Measurements from ENCODE around the gene L3MBTL4. TPM values are rescaled to one million over a fixed set of nuclear protein-coding genes. Genes with fewer than 3 reads are reported as not detected.

The L3MBTL4 gene
- total RNA-seq, 1 experiment from 2014 or later: not detected

DNA sequence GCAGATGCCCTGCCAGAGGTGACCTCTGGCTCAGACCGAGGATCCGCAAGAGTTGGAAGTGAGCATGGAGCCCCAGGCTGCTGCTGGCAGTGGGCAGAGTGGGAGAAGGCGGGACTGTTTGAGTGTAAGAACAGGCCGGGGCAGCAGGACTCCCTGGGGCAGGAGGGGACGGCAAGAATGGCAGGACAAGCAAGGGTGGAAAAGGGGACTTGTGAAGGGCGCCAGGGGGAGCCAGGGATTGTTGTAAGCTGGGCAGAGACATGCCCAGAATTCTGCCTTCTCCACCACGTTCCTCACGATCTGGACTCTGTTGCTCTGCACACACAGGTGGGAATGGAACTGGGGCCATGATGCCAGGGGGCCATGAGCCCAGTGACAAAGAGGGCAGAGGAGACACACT, 447.0 kb downstream of the L3MBTL4 start:
- TF ChIP-seq, protein P1, sequence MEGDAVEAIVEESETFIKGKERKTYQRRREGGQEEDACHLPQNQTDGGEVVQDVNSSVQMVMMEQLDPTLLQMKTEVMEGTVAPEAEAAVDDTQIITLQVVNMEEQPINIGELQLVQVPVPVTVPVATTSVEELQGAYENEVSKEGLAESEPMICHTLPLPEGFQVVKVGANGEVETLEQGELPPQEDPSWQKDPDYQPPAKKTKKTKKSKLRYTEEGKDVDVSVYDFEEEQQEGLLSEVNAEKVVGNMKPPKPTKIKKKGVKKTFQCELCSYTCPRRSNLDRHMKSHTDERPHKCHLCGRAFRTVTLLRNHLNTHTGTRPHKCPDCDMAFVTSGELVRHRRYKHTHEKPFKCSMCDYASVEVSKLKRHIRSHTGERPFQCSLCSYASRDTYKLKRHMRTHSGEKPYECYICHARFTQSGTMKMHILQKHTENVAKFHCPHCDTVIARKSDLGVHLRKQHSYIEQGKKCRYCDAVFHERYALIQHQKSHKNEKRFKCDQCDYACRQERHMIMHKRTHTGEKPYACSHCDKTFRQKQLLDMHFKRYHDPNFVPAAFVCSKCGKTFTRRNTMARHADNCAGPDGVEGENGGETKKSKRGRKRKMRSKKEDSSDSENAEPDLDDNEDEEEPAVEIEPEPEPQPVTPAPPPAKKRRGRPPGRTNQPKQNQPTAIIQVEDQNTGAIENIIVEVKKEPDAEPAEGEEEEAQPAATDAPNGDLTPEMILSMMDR (conservative IDR thresholded peaks at IDR 0.05): no peak
- no peak for TF ChIP-seq EZH2 (IDR thresholded peaks at IDR 0.05; ENCODE audit: low read depth)
- no peaks in the 10 kb centered on the region for H3K36me3 ChIP-seq (ENCODE audit: low read depth)
- H3K9me3 ChIP-seq (ENCODE audit: insufficient read depth, low read depth): no peaks in the 10 kb centered on the region
- POLR2A ChIA-PET (ENCODE audit: unreplicated experiment): no interaction called here
- peaks cover 66% of the 10 kb centered on the region for H3K27me3 ChIP-seq (ENCODE audit: insufficient read depth, low read depth)
- no peaks in the 10 kb centered on the region for H3K4me1 ChIP-seq (replicated peaks; ENCODE audit: insufficient read depth)
- no peak overlapping the region for H3K4me3 ChIP-seq
- BruUV-seq (replicated peaks): no TSS peak
- no peak overlapping the region for H3K4me2 ChIP-seq
- no peaks in the 10 kb centered on the region for H3K79me2 ChIP-seq (ENCODE audit: low read depth)
- no peaks in the 10 kb centered on the region for H3F3A ChIP-seq (ENCODE audit: insufficient read depth, low read depth)
- CTCF ChIA-PET: no interaction called here
- no peak for DNase-seq
- intact Hi-C loops (cut with micrococcal nuclease; ENCODE audit: unreplicated experiment): no loop called here
- no peaks in the 10 kb centered on the region for H3K9me2 ChIP-seq (ENCODE audit: insufficient read depth)
- no peak overlapping the region for H2AFZ ChIP-seq
- H3K27ac ChIP-seq: no peak overlapping the region
- no peaks in the 10 kb centered on the region for H4K20me1 ChIP-seq (ENCODE audit: insufficient read depth)

- Histone ChIP-seq H3K79me2 (ENCODE audit: low read depth) (no peaks in the 10 kb centered on the region), H3K9me3 (ENCODE audit: insufficient read depth, low read depth) (no peaks in the 10 kb centered on the region), H3F3A (ENCODE audit: insufficient read depth, low read depth) (no peaks in the 10 kb centered on the region), H3K4me2 (no peak overlapping the region), H3K4me3 (no peak overlapping the region), H4K20me1 (ENCODE audit: insufficient read depth) (no peaks in the 10 kb centered on the region), H3K36me3 (ENCODE audit: low read depth) (no peaks in the 10 kb centered on the region), H3K27me3 (ENCODE audit: insufficient read depth, low read depth) (peaks cover 70% of the 10 kb centered on the region), H3K9me2 (ENCODE audit: insufficient read depth) (no peaks in the 10 kb centered on the region), H3K4me1 (replicated peaks; ENCODE audit: insufficient read depth) (no peaks in the 10 kb centered on the region), H2AFZ (no peak overlapping the region), H3K27ac (no peak overlapping the region)
- CTCF ChIA-PET: no interaction called here
- no TSS peak for BruUV-seq (replicated peaks)
- no peak for DNase-seq
- POLR2A ChIA-PET (ENCODE audit: unreplicated experiment): no interaction called here
- TF ChIP-seq EZH2 (IDR thresholded peaks at IDR 0.05; ENCODE audit: low read depth): no peak
- TF ChIP-seq, protein P1 (conservative IDR thresholded peaks at IDR 0.05): no peak
- intact Hi-C loops (cut with micrococcal nuclease; ENCODE audit: unreplicated experiment): no loop called here
These were observed 447.7 kb downstream of the L3MBTL4 start for GRCh38 chr18:5967007-5967406.

- Histone ChIP-seq H3K27me3 (ENCODE audit: insufficient read depth, low read depth) (peaks cover 70% of the 10 kb centered on the region), H3K4me3 (no peak overlapping the region), H3K79me2 (ENCODE audit: low read depth) (no peaks in the 10 kb centered on the region), H4K20me1 (ENCODE audit: insufficient read depth) (no peaks in the 10 kb centered on the region), H3K4me1 (replicated peaks; ENCODE audit: insufficient read depth) (no peaks in the 10 kb centered on the region), H3K36me3 (ENCODE audit: low read depth) (no peaks in the 10 kb centered on the region), H3K4me2 (no peak overlapping the region), H3K9me2 (ENCODE audit: insufficient read depth) (no peaks in the 10 kb centered on the region), H3K27ac (no peak overlapping the region), H3K9me3 (ENCODE audit: insufficient read depth, low read depth) (no peaks in the 10 kb centered on the region), H2AFZ (no peak overlapping the region), H3F3A (ENCODE audit: insufficient read depth, low read depth) (no peaks in the 10 kb centered on the region)
- TF ChIP-seq, protein P1 (conservative IDR thresholded peaks at IDR 0.05): no peak
- TF ChIP-seq EZH2 (IDR thresholded peaks at IDR 0.05; ENCODE audit: low read depth): no peak
- DNase-seq: no peak
- ChIA-PET POLR2A (ENCODE audit: unreplicated experiment) (no interaction called here), CTCF (no interaction called here)
- BruUV-seq (replicated peaks): no TSS peak
- intact Hi-C loops (cut with micrococcal nuclease; ENCODE audit: unreplicated experiment): no loop called here
These were observed 448.2 kb downstream of the L3MBTL4 start for GRCh38 chr18:5966514-5966913.
